SK-N-SH (cell line): ENCODE results near the gene OSGIN1.

Experiments
- FOXM1 ChIP-seq: IDR thresholded peaks from 2 replicates; pipeline ENCODE4 v1.4.0; 2012; ENCODE audit warnings: low read depth, mild to moderate bottlenecking
- POLR2AphosphoS5 ChIP-seq: IDR thresholded peaks from 2 replicates; pipeline ENCODE4 v1.6.1; 2012; ENCODE audit warnings: low read depth, low read length
- SMC3 ChIP-seq: IDR thresholded peaks from 2 replicates; pipeline ENCODE4 v1.6.1; 2012; ENCODE audit warnings: low read depth, low read length, improper control_type of control experiment
- TF ChIP-seq, protein P1 (sequence below): fragments of 200-600 bp; sonication (generic); IDR thresholded peaks from 2 replicates; pipeline ENCODE4 v1.6.1; 2017; ENCODE audit warnings: antibody characterized with exemption, mild to moderate bottlenecking, moderate library complexity
- TF ChIP-seq, protein P2 (sequence below): IDR thresholded peaks from 2 replicates; pipeline ENCODE4 v1.4.0; 2012; ENCODE audit warnings: low read depth

DNA sequence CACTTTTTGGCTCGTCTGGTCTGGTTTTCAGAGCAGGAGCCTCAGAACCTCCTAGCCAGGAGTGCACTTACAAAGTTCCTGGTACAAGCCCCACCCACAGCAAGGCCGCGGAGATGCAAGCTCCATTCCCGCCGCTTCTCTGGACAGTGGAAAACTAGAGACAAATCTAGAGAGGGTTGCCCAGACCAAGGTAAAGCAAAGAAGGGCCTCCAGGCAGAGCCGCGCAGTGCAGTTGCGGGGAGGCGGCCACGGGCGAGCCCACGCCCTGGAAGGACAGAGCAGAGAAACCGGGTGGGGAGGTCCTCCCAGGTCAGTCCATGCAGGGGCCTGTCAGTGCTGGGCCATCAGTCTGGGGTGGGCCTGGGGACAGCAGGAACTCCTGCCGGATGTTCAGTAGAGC, 11.0 kb upstream of the OSGIN1 start:
- TF ChIP-seq, protein P1, sequence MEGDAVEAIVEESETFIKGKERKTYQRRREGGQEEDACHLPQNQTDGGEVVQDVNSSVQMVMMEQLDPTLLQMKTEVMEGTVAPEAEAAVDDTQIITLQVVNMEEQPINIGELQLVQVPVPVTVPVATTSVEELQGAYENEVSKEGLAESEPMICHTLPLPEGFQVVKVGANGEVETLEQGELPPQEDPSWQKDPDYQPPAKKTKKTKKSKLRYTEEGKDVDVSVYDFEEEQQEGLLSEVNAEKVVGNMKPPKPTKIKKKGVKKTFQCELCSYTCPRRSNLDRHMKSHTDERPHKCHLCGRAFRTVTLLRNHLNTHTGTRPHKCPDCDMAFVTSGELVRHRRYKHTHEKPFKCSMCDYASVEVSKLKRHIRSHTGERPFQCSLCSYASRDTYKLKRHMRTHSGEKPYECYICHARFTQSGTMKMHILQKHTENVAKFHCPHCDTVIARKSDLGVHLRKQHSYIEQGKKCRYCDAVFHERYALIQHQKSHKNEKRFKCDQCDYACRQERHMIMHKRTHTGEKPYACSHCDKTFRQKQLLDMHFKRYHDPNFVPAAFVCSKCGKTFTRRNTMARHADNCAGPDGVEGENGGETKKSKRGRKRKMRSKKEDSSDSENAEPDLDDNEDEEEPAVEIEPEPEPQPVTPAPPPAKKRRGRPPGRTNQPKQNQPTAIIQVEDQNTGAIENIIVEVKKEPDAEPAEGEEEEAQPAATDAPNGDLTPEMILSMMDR: no peak
- TF ChIP-seq SMC3 (no peak), POLR2AphosphoS5 (no peak), FOXM1 (no peak)
- TF ChIP-seq, protein P2, sequence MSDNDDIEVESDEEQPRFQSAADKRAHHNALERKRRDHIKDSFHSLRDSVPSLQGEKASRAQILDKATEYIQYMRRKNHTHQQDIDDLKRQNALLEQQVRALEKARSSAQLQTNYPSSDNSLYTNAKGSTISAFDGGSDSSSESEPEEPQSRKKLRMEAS: no peak
